Subcutaneous adipose tissue (tissue), 4 donors: ENCODE data around the gene AASDH. TPM values are rescaled to one million over a fixed set of nuclear protein-coding genes. Genes with fewer than 3 reads are reported as not detected.

Experiments used
- total RNA-seq, 4 donors: library from RNA; depleted of rRNA; stranded (reverse); fragments of >200 nt; gene quantifications; one replicate each; pipeline ENCODE4 v1.1.0, GENCODE V29; 2016
- TF ChIP-seq, protein P1 (sequence below): fragments of 450-650 bp; IDR thresholded peaks from one replicate; pipeline ENCODE4 v1.5.1; 2016; ENCODE audit warnings: low read depth, mild to moderate bottlenecking, control low read depth, antibody characterized with exemption, moderate library complexity

AASDH gene
- total RNA-seq, 4 donors from 2014 or later = 7.9 to 11.4 (median 9.8) TPM

DNA sequence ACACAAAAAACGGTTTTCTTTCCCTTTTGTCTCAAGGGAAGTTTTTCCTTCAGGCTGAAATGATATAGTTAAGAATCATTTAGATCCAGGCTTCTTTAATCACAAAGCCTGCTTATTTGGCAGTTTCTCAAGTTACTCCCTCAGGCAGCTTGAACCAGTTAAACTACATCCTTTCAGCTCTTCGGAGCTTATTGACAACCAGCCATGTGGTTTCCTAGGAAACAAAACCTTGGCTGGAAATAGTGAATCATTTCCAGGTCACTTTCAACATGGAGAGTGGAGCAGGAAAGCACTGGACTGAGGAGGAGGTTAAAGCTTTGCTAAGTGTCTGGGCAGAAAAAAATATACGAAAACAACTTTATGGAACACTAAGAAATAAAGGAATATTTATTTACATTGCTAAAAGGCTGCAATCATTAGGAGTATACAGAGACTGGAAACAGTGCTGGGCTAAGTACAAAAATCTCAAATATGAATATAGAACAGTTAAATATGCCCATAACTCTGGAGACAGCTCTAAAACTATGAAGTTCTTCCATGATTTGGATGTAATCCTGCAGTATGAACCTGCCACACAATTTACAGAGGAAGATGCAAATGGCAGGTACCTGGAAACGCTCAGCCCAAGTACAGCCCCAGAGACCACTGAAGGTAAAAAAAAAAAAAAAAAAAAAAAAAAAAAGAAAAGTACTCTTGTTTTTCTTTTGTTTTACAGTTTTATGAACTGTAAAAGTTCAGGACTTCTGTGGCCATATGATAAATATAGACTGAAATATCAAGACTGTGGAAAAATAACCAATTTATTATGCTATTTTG lies 23.2 kb upstream of the AASDH start:
- TF ChIP-seq, protein P1, sequence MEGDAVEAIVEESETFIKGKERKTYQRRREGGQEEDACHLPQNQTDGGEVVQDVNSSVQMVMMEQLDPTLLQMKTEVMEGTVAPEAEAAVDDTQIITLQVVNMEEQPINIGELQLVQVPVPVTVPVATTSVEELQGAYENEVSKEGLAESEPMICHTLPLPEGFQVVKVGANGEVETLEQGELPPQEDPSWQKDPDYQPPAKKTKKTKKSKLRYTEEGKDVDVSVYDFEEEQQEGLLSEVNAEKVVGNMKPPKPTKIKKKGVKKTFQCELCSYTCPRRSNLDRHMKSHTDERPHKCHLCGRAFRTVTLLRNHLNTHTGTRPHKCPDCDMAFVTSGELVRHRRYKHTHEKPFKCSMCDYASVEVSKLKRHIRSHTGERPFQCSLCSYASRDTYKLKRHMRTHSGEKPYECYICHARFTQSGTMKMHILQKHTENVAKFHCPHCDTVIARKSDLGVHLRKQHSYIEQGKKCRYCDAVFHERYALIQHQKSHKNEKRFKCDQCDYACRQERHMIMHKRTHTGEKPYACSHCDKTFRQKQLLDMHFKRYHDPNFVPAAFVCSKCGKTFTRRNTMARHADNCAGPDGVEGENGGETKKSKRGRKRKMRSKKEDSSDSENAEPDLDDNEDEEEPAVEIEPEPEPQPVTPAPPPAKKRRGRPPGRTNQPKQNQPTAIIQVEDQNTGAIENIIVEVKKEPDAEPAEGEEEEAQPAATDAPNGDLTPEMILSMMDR = no peak

DNA sequence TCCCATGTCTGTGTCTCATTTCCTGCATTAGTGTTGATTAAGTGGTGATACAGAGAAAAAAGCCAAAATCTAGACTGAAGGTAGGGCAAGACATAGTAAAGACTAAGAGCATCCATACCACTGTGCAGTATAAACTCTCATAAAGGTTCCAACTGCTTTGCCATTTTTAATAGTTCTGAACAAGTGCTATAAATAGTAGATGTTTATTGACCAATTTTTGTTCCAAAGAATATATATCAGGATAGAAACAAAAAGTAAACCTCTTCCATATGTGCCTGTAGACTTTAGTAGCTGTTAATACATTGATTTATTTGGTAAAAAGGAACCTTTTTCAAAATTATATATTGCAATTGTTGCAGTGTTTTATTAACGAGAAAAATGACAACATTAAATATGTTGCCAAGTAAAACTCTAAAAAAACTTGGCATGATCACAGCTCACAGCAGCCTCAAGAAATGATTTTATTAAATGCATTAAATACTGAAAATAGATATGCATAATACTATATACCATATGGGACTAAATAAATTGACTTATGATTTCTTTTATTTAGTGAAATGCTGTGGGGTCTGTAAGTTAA lies 22.3 kb upstream of the AASDH start:
- TF ChIP-seq, protein P1 = no peak

DNA sequence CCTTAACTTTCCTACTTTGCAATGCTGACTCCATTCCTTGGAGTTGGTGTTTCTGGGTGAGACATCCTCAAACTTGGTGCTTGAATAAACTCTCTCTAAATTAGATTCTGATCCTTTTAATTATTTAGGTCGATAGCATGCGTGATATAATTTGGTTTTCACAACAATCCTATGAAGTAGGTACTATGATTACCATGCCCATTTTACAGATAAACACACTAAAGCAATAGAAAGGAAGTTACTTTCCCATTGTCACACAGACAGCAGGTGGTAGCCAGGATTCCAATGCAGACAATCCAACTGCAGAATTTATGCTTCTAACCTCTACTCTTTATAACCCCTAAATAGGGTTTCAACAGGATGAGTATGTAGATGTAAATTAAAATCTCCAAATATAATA lies 21.7 kb upstream of the AASDH start:
- TF ChIP-seq, protein P1 = no peak

DNA sequence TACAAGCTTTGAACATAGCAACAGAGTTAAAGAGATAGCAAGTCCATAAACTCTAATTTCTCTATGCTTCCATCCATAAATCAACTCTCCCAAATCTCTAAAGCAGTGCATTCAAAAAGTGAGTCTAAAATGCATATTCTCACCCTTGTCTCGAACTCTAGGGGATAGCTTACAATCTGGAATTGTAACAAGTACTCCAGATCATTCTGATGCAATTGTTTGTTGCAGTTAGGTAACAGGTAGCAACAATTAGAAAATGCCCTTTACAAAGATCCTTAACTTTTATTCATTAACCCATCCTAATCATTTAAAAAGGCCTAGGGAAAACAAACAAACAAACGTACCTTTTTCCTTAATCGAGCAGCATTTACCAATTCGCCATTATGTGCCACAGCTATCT lies 18.9 kb upstream of the AASDH start:
- TF ChIP-seq, protein P1 = no peak

DNA sequence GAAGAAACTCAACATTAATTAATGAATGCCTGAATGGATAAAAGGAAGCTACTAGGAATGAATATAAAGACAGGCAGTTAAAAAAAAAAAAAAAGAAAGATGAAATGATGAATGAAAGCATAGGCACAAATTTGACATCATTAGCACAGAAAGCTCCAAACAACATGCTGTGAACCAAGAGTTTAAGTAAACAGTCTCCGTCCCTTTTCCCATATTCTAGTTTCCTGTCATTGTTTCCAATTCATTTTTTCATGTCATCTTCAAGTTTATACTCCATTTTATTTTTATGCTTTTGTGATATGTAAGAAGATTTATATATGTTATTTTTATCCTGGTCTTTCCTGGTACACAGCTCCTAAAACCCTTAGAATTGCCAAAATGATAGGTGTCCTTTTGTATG lies 17.7 kb upstream of the AASDH start:
- TF ChIP-seq, protein P1 = no peak

DNA sequence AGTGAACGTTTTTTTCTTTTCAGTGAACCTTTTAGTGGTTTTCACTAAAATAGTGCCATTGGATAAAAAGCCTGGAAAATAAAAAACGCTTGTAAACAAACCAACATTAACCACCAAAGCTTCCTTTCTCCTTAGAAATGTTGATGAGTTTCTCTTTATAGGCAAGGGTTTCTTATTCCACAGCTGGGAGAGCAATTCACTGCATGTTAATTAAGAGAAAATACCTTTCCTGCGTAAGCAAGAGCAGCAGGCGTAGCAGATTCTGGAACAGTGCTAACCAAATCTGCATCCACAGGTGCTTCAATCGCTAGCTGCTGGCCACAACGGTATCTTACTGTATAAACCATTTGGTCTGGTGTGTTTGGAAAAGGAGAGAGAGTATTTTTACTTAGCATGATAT lies 13.3 kb upstream of the AASDH start:
- TF ChIP-seq, protein P1 = no peak

DNA sequence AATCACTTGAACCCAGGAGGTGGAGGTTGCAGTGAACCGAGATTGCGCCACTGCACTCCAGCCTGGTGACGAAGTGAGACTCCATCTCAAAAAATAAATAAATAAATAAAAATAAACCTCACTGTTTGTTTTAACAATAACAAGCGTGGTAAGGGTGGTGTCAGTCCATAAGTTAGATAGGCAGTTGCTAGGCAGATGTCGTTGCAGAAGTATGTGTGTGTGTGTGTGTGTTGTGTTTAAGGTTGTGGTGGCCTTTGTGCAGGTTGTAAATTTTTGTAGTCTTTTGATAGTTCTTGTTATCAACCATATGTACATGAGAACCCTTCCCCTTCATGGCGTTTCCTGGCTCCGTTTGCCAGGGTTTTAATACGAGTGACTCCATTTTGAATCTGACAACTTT lies 4.0 kb upstream of the AASDH start:
- TF ChIP-seq, protein P1 = no peak
